Gastrocnemius medialis (tissue), 4 donors: ENCODE results near the gene CACNA1F.

Experiments used
- CTCF ChIP-seq, 5 experiments: fragments of 450-650 bp in 3 of 5; fragments of 200-600 bp in 2 of 5; sonication (generic) in 2 of 5; IDR thresholded peaks in 4 of 5; conservative IDR thresholded peaks in 1 of 5; 1 replicate in 4 of 5; 2 replicates in 1 of 5; pipeline ENCODE4 v1.5.1; 2016 to 2019; ENCODE audit warnings: antibody characterized with exemption in 5 of 5, mild to moderate bottlenecking in 3 of 5, moderate library complexity in 3 of 5
- POLR2A ChIP-seq, 2 donors: fragments of 450-650 bp; IDR thresholded peaks; one replicate each; pipeline ENCODE4 v1.6.1; 2017; ENCODE audit warnings: antibody characterized with exemption in 2 of 2, mild to moderate bottlenecking in 2 of 2, moderate library complexity in 2 of 2

GRCh38 chrX:49250578-49250977 is 17.4 kb upstream of the CACNA1F start:
- TF ChIP-seq CTCF (IDR thresholded peaks at IDR 0.05 in 4 of 5, conservative IDR thresholded peaks at IDR 0.05 in 1 of 5) (no peak), POLR2A (IDR thresholded peaks at IDR 0.05) (no peak)
